Ovary (tissue), 3 donors: ENCODE measurements around the gene DOC2B.

Experiments
- POLR2A ChIP-seq: fragments of 450-650 bp; IDR thresholded peaks from one replicate; pipeline ENCODE4 v1.6.1; 2017; ENCODE audit warnings: antibody characterized with exemption, mild to moderate bottlenecking, moderate library complexity
- TF ChIP-seq, protein P1 (sequence below), 3 donors: fragments of 450-650 bp in 2 of 3; fragments of 200-600 bp in 1 of 3; IDR thresholded peaks; one replicate each; pipeline versions ENCODE4 v1.5.1 to v1.8.0; 2016 to 2022; ENCODE audit warnings: antibody characterized with exemption in 3 of 3, mild to moderate bottlenecking in 1 of 3
- donor health status: DM: no; HTN: no; CAD: no.

- TF ChIP-seq, protein P1, sequence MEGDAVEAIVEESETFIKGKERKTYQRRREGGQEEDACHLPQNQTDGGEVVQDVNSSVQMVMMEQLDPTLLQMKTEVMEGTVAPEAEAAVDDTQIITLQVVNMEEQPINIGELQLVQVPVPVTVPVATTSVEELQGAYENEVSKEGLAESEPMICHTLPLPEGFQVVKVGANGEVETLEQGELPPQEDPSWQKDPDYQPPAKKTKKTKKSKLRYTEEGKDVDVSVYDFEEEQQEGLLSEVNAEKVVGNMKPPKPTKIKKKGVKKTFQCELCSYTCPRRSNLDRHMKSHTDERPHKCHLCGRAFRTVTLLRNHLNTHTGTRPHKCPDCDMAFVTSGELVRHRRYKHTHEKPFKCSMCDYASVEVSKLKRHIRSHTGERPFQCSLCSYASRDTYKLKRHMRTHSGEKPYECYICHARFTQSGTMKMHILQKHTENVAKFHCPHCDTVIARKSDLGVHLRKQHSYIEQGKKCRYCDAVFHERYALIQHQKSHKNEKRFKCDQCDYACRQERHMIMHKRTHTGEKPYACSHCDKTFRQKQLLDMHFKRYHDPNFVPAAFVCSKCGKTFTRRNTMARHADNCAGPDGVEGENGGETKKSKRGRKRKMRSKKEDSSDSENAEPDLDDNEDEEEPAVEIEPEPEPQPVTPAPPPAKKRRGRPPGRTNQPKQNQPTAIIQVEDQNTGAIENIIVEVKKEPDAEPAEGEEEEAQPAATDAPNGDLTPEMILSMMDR (IDR thresholded peaks at IDR 0.05): no peak
- TF ChIP-seq POLR2A: no peak
Observed at GRCh38 chr17:149897-150584, 31.4 kb downstream of the DOC2B start.
